GM12875 (cell line): ENCODE data around the gene NELL1.

Experiments
- H3K4me3 ChIP-seq: one replicate; pipeline ENCODE4 v1.5.1; 2011; ENCODE audit warnings: low read depth, low read length, control low read depth
- CTCF ChIP-seq: IDR thresholded peaks from 2 replicates; pipeline ENCODE4 v1.5.1; 2011; ENCODE audit warnings: low read depth, mild to moderate bottlenecking, control low read depth, inconsistent platforms, low read length, moderate library complexity, borderline replicate concordance; ENCODE audit not compliant: insufficient read depth

The NELL1 gene

GRCh38 chr11:20661850-20662249, 7.5 kb upstream of the NELL1 start:
- TF ChIP-seq CTCF = no peak
- no peak overlapping the region for H3K4me3 ChIP-seq

- no peak overlapping the region for H3K4me3 ChIP-seq
- TF ChIP-seq CTCF = no peak
Measured at GRCh38 chr11:20668131-20668809, 1.1 kb upstream of the NELL1 start.

GRCh38 chr11:20669820-20670684, 666 bp downstream of the NELL1 start:
- H3K4me3 ChIP-seq = no peak overlapping the region
- no peak for TF ChIP-seq CTCF

GRCh38 chr11:20670932-20671403, 1.6 kb downstream of the NELL1 start:
- TF ChIP-seq CTCF = no peak
- no peak overlapping the region for H3K4me3 ChIP-seq

- TF ChIP-seq CTCF = peak; percentile 32; the same call in 1 of the 2 replicates
- no peak overlapping the region for H3K4me3 ChIP-seq
Measured at GRCh38 chr11:20671856-20672546, 2.6 kb downstream of the NELL1 start.

GRCh38 chr11:20672575-20672974, 3.2 kb downstream of the NELL1 start:
- H3K4me3 ChIP-seq = no peak overlapping the region
- TF ChIP-seq CTCF = peak; percentile 29; the same call in 1 of the 2 replicates

- no peak for TF ChIP-seq CTCF
- H3K4me3 ChIP-seq = no peak overlapping the region
Measured at GRCh38 chr11:20676658-20677057, 7.3 kb downstream of the NELL1 start.
